Lower leg skin (tissue), 3 donors: ENCODE data around the gene PAH.

Experiments
- CTCF ChIP-seq, 3 donors: fragments of 450-650 bp; IDR thresholded peaks; one replicate each; pipeline ENCODE4 v1.5.1; 2016; ENCODE audit warnings: antibody characterized with exemption in 3 of 3, mild to moderate bottlenecking in 3 of 3, moderate library complexity in 2 of 3
- POLR2A ChIP-seq, 2 donors: fragments of 450-650 bp; IDR thresholded peaks; one replicate each; pipeline ENCODE4 v1.6.1; 2016 to 2017; ENCODE audit warnings: antibody characterized with exemption in 2 of 2, mild to moderate bottlenecking in 1 of 2, moderate library complexity in 1 of 2

GRCh38 chr12:102918840-102919239, 1.8 kb upstream of the PAH start:
- TF ChIP-seq CTCF (IDR thresholded peaks at IDR 0.05) (no peak), POLR2A (IDR thresholded peaks at IDR 0.05) (no peak)
